RCC 7860 (cell line): ENCODE results near the gene ABHD2.
"Not testable (repeated sequence)": the region's sequence is repeated elsewhere in the genome, so short reads cannot be mapped to it uniquely, and the experiment has no call there.

Experiments
- DNase-seq: peaks from one replicate; pipeline ENCODE4 v3.0.0-alpha.2; 2015; ENCODE audit warnings: low spot score
- FAIRE-seq: peaks from 2 replicates; lab custom pipeline; 2012; peaks lifted over from hg19 to GRCh38; lab: Jason Lieb, UNC

Gene ABHD2

DNA sequence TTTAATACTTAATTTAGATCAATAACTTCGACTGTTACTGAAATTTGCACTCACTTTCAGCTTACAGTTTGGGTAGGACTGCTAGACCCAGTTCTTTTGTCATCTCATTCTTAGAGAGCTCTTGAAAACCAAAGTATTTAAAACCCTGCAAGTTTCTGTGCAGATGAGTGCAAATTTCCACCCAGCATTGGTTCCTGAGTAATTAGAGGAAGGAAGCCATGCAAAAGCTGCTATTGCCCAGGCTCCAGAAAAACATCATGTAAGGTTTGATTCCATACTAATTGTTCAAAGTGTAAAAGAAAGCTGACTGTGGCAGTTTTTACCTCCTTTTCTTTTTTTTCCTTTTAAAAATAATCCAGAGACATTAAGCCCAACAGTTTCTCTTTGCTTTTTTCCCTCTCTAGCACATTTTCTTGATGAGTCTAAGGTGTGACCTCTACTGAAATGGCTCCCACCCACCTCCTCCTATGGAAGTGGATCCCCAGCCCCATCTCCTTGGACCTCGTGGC, 30.3 kb downstream of the ABHD2 start:
- DNase-seq (no peak), FAIRE-seq (no peak)

DNA sequence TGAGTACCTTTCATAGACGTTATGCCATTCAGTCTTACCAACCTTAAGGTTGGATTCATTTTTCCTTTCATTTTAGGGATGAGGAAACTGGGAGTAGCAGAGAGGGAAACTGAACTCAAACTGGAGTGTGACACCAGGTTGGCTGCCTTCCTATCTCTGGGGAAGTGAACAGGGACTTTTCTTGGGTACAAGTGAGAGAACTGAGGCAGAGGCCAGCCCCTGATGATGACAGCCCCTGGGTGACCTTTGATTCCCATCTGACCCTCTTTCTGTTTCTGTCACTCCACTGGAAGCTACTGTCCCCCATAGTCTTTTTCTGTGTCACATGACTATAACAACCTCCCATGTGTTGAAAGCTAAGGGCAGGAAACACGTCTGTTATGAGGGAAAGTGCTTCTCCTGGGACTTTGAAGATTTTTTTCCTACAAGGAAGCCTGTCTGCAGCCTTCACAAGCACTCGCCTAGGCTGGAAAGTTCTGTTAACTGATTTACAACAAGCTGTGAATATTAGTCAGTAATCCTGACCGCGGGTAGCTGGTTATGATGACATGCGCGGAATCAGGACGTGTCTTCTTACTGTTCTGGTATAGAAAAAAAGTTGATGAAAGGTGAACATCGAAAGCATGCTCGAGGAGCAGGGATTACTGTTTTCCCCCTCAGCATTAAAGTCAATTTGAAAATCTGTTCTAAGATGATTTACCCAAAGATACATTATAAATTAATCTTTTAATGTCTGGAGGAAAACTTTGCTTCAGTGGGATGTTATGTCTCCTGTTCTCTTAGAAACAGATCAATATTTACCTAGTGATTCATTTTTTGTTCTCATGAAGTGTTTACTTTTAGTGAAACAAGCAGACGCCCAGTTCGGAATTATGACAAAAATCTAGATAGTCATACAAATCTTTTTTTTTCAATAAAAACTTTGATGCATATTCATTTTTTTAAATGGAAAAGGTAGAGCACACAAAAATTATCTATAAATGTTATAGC, 31.5 kb downstream of the ABHD2 start:
- DNase-seq (no peak), FAIRE-seq (no peak)

DNA sequence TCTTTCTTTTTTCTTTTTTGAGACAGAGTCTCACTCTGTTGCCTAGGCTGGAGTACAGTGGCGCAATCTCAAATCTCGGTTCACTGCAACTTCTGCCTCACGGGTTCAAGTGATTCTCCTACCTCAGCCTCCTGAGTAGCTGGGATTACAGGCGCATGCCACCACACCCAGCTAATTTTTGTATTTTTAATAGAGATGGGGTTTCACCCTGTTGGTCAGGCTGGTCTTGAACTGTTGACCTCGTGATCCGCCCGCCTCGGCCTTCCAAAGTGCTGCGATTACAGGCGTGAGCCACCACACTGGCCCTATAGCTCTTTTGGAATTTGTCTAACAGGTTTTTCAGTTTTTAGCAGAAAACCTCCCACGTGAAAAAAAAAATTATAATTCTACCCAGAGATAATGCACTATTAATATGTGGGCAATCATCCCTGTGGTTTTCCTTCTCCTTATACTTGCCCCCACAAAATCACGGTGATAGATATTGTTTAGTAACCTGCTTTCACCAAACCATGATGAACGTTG, 32.3 kb downstream of the ABHD2 start:
- DNase-seq, FAIRE-seq: not testable (repeated sequence)

DNA sequence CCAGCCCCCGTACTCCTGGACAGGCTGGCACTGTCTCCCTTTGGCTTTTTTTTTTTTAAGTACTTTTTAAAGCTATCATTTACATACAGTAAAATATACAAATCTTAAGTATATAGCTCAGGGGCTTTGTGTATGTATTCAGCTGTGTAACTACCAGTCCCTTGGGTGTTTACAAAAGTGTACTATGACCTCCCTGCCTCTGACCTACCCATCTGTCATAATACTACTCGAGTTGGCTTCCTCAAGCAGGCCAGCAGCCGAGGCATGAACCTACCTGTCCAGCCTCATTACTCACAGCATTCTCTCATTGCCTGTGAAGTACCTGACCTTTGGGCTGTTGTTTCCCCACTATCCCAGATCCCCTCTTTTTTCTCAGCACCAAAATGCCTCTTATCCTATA, 33.2 kb downstream of the ABHD2 start:
- DNase-seq (no peak), FAIRE-seq (no peak)

DNA sequence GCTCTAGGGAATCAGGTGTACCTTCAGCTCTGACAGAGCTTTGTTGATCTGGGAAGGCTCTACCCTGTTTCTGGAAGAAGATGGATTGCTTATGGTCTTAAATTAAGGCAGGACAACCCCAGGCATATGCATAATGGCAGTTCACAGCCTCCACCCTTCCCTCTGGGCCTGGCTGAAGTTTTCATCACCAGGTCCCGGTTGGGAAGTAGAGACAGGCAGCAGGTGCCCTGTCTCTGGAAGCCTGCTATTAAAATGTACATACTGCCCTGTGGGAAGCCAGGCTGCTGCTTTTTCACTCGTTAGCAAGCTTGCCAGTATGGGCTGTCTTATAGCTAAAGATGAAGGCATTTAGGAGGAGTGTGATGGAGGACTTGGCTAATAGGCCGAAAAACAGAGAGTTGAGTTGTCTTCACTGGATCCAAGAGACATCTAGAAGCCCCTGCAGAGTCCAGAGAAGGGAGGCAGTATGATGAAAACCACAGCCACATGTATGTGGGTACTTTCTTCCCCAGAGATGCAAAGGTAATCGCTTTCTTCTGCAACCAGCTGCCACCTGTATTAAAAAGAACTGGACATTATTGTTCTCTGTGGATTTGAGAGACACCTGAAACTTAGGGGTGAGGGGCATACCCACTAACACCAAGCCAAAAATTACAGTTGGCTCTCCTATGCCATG, 34.4 kb downstream of the ABHD2 start:
- no peak for FAIRE-seq
- no peak for DNase-seq

DNA sequence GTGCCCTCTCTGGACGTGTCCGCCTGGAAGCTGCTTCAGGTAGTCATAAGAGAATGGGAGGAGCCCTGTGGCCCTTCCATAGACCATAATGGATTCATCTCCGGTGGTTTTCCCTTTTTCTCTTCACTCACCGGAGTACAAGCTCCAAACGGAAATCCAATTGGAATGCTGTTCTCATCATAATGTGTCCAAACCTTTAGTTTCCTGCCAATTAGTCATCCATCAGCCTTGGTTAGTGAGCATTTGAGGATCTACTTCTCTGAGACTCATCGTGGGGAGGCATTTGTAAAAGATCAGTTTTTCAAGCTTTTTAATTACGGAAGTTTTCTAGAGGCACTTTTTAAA, 34.9 kb downstream of the ABHD2 start:
- FAIRE-seq, result peak; percentile 78
- DNase-seq, result peak; percentile 56

DNA sequence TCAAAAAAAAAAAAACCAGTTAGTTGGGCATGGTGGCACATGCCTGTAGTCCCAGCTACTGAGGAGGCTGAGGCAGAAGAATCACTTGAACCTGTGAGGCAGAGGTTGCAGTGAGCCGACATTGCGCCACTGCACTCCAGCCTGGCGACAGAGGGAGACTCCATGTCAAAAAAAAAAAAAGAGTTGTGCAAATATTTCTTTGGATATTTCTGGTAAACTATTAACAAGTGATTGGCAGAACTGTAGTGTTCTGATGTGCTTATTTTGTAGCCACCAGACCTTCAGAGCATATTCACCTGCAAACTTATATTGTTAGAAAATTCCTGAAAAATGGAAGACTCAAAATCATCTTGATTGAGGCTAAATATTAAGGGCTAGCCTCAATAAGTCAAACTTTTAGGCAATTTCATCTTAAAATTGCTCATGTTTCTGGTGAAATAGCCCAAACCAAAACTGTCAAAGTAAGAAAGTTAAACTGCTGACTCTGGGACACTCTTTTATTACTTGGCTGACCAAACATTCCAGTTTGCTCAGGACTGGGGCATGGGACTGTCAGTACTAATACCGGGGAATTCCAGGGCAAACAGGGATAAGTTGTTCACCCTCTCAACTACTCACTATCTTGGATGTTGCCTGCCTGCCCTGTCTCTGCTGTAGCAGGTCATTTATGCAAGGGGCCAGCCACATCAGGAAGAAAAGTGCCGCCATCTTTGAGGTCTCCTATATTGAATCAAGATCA, 37.0 kb downstream of the ABHD2 start:
- DNase-seq (no peak), FAIRE-seq (no peak)

DNA sequence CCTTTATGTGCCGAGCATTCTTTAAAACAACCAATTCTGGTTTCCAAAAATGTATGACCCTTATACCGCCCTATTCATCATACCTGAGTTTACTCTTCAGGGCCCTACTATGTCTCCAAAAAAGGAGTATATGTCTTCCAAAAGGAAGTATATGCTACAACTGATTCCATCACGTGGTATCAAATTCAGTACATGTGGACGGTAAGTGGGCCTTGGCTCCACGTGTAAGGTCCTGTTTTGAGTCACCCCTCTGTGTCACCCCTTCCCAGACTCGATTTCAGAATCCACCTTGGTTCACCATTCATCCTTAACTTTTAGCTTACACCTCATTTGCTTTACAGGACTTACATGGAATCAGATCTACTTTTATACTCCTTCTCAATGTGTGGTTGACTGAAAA, 37.8 kb downstream of the ABHD2 start:
- FAIRE-seq (no peak), DNase-seq (no peak)

DNA sequence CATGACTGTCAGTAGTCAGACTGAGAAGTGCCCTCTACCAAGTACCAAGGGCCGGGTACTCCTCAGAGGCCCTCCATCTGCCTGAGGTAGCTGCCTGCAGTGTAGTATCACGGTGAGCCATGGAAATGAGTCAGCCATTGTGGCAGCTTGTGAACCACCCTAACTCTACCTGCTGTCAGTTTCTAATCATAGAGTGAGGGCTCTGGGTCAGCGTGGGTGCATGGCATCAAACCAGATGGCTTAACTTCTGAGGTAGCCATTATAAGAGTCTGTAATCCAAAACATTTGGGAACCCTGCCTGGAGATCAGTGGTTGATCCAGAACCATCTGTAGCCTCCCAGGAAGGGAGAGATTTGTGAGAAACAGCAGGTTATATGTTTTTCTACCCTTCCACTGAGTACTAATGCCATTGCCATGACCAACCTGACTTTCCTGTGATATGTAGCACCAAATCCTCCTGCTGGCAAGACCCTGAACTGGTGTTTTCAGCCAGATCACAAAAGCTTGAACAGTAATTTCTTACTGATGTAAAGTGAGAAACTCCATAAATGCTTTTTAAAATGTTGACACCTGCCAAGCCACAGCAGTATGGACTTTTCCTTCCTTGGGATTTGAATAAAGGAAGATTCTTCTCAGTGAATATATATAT, 38.9 kb downstream of the ABHD2 start:
- no peak for FAIRE-seq
- peak; percentile 21 for DNase-seq

DNA sequence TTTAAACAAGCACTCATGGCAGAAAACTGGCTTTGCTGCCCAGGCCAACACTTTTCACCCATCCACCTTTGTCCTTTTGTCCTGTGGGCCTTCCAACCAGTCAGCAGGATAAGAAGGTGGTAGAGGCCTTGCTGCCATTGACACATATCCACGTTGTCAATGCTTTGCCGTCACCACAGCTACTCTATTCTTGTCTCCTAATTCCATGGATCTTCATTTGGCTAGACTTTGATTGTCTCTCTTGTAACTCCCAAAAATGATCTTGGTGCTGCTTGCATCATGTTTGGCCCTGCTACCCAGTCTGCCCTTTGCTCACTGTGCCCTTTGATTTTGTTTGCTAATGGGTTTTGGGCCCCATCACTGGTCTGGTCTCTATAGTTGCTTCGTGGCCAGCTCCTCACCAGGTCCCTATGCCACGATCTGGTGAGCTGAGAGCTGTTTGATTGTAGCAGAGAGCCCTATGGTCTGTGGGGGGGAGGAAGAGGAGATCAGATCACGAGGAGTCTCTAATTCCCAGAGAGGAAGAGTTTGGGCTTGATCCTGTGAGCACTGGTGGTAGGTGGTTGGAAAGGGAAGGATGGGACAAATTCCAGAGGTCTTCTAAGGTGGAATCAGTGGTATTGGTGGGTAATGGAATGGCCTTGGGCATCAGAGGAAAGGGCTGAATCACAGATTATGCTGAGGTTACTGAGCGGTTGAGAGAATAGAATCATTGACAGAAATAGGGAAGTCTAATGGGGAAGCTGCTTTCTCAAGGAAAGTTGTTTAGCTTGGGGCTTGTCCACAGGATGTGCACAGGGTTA, 40.3 kb downstream of the ABHD2 start:
- peak; percentile 44 for DNase-seq
- FAIRE-seq, result peak; percentile 67

DNA sequence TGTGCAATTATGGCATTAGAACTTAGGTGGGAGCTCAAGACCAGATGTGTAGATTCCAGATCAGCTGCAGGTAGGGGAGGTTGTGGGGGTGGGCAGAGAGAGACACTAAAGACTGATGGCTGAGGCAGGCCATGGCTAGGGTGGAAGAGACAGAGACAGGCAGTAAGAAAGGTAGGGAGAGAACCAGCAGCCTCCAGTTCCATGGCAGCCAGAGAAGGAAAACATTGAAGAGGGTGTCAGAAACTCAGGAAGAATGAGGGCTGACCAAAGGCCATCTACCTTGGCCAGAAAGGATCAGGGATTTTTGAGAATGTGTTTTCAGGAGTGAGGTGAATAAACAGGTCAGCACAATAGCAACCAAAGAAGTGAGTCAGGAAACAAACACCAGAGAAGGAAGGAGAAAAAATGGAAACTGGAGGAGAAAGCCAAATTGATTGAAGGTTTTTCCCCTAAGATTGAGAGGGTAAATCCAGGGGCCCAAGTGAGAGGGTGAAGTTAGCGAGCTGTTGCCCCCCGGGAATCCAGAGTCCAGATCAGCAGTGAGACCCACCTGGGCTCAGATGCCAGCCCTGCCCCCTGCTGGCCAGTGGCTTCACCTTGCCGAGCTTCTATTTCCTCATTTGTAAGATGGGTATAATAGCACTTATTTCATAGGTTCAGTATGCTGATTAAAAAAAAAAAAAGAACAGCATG, 41.0 kb downstream of the ABHD2 start:
- no peak for DNase-seq
- FAIRE-seq, result no peak

DNA sequence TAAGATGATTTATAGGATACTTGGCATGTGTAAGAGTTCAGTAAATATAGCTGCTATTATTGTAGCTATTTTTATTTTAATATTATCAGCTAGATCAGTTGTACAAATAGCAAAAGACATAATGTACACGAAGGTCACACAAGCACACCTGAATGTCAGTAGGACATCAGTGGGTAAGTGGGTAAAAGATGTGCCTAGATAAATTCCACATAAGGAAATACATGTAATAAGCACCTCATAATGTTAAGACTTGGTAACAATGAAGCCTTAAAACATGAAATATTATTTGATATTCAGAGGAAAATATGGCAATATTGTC, 41.5 kb downstream of the ABHD2 start:
- no peak for DNase-seq
- no peak for FAIRE-seq

DNA sequence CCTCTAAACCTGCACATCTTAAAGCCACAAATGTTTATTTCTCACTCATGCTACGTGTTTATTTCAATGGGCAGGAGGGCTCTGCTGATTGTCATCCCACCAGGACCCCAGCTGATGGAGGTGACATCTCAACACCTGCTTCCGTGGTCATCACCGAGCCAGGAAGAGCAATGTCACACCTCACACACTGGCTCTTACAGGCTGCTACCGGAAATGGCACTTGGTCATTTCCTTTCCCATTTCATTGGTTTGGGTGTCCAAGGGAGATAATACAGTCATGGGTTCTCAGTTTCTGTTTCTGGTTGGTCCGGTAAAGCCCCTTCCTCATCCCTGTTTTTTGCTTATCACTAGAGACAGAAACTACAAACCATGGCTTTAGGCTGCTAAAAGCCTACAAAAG, 41.9 kb downstream of the ABHD2 start:
- FAIRE-seq (no peak), DNase-seq (no peak)

DNA sequence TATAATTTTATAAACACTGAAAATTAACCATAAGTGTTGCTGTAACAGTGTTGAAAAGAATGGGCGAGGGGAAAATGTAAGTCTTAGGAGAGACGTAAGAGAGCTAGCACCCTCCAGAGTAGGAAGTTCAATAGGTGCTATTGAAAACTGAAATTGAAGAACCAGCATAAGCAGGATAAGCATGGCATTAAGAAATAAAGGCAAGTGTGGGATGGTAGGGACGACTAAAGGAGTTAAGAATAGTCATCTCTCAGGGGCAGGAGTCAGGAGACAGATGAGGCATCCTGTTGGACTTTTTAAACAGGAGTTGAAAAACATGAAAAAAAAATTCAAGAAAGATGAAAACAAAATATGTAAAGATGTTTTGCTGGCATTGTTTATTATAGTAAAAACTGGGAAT, 43.5 kb downstream of the ABHD2 start:
- FAIRE-seq, result no peak
- no peak for DNase-seq

DNA sequence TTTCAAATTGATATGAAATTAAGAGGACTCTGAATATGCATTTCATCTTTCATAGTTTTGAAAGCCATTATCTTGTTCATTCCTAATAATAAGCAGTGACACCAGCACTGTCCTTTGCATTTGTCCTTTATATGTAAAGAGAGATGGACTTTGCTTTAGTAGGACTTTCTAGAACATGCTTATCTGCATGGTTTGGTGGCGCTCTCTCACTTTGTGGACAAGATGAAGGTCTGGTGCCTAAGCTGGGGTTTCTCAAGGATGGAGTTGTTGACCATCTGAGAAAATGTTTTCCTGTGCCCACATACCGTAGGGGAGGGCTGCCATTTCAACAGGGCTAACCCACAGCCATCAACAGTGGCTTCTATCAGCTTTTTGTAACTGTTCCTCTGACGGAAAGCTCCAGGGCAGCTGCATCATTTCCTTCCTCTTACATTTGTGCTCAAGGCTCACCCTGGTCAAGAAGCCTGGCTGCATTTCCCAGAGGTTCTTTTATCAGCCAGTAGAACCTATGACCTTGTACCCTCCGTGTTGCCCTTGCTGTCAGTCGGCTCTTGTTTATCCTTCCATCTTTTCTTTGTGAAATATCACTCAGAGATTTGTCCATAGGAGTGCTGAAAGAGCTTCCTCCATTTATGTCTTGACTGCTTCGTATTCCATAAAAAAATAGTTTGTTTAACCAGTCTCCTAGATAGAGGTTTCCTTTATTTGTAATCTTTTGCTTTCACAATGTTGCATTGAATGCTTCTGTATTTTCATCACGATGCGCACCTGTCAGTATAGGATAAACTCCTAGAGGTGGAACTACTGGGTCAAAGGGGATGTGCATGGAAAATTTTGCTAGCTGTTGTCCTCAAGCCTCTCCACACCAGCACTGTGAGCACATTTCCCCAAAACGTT, 44.6 kb downstream of the ABHD2 start:
- FAIRE-seq (no peak), DNase-seq (no peak)

DNA sequence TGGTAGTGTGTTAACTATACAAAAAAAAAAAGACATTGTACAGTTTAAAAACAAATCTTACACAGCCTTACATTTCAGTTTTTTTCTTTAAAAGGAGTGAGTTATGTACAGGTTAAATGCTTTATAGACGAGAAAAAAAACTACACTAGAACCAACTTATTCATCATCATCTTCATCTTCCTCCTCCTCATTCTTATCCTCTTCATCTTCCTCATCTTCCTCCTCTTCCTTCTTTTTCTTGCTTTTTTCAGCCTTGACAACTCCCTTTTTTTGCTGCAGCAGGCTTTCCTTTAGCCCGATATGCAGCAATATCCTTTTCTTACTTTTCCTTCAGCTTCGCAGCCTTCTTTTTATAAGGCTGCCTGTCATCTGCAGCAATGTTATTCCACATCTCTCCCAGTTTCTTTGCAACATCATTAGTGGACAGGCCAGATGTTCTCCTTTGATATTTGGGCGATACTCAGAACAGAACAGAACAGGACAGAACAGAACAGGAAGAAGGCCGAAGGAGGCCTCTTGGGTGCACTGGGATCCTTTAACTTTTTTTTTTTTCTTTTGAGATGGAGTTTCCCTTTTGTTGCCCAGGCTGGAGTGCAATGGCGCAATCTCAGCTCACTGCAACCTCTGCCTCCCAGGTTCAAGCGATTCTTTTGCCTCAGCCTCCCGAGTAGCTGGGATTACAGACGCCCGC, 47.3 kb downstream of the ABHD2 start:
- DNase-seq, FAIRE-seq: not testable (repeated sequence)

DNA sequence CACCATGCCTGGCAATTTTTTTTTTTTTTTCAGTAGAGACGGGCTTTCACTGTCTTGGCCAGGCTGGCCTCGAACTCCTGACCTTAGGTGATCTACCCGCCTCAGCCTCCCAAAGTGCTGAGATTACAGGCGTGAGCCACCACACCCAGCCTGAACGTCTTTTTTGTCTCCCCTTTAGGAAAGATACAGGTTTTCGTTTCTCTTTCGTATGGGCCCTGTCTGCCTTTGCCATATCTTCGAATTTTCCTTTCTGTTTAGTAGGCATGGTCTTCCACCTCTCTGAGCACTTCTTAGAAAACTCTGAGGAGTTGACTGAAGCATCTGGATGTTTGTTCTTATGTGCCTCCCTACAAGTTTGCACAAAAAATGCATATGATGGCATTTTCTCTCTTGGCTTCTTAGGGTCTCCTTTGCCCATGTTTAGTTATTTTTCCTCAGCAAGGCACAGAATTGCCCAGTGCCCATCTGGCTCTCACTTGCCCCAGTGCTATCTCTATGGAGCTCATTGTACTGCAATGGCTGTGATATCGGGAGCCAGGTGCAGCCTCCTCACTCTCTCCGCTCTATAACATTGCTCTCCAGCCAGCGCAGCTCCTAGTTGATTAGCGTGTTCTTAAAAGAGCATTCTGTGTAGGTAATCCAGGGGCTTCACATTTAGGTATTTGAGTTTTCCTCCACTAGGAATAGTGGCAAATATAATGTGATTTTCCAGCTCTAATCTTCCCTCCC, 48.0 kb downstream of the ABHD2 start:
- FAIRE-seq (no peak), DNase-seq (no peak)
